Measurements from ENCODE around the gene EARS2.
"Not testable (repeated sequence)": the region's sequence is repeated elsewhere in the genome, so short reads cannot be mapped to it uniquely, and the experiment has no call there.

Gene EARS2

DNA sequence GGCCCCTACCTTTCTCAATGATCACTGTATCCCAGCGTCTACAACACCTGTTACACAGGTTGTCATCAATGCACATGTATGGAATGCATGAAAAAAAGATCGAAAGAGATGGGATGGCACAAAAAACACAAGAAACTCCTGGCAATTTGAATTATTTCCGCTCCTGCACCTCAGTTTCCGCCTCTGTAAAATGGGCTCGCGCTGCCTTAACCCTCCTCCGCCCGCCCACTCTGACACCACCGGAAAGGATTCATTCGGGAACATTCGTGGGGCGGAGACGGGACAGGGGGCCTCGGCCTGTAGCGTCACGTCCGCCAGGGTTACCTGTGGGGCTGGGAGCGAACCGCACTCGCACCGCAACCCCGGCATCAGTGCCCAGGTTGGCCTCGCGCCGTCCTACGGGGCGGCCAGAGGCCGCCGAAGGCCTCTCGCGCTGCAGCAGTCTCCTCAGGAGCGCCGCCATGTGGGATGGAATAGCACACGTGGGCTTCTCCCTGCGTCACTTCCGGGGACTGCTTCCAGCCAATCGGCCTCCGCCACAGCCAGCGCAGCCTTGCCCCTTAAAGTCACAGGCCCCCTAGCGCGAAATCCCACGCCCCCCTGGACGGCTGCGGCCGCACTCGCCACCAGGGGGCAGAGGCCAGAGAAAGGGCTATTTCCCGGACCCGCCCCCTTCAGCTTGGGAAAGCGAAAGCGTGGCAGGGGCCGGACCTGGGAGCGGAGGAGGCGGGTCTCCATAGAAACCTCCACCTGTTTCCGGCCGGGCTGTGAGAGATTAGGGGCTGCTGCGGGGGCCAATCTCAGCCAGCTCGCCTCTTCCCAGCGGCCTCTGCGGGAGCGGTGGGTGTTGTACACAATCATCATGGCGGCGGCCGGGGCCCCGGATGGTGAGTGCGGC is at the start of gene EARS2, which contains the start of gene UBFD1:
EARS2 (minus strand) TSS at position 470 of the 898 bp plus-strand sequence; CDS start at position 463, 7 bp downstream.
UBFD1 (plus strand) TSS at position 847 of the 898 bp plus-strand sequence; CDS start at position 863, 16 bp downstream.
- DNase-seq (ENCODE audit: low spot score): peak; percentile 95

GRCh38 chr16:23597003-23597756 is 40.0 kb upstream of the EARS2 start:
- peak; percentile 26 for DNase-seq (ENCODE audit: low spot score)

DNA sequence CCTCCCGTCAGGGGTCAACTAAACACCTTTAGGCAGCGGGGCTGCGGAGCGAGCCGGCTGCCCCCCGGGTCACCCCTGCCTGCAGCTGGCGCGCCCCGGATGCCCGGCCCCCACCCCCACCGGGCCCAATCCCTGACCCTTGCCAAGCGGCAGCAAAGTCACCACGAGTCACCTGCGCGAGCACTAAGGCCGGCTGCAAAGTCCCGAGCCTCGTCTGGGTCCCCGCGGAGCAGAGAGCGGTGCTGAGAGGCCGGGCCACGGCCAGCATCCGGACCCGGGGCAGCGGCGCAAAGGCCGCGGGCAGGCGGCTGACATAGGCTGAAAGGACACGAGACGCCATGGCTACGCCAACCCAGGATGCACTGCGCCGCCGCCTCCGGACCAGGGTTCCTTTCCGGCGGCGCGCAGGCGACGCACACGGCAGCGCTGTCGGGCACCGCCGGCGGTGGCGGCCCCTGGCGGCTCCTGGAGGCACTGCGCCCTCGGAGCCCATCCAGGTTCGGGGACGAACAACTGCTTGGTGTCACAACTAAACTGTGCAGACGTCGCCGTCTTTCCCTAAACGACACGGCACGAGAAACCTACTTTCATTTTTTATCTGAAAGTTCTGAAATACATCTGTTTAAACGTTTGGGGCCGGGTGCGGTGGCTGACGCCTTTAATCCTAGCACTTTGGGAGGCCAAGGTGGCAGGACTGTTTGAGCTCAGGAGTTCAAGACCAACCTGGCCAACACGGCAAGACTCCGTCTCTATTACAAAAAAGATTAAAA is 39.0 kb upstream of the EARS2 start, which contains the start of gene NDUFAB1:
NDUFAB1 (minus strand) TSS at position 366 of the 770 bp plus-strand sequence; CDS start at position 340, 26 bp downstream.
- peak; percentile 96 for DNase-seq (ENCODE audit: low spot score)

- no peak for DNase-seq (ENCODE audit: low spot score)
These were observed 38.2 kb upstream of the EARS2 start for GRCh38 chr16:23595246-23595950.

GRCh38 chr16:23594186-23594585 is 37.0 kb upstream of the EARS2 start:
- no peak for DNase-seq (ENCODE audit: low spot score)

GRCh38 chr16:23590181-23590580 is 33.0 kb upstream of the EARS2 start:
- DNase-seq (ENCODE audit: low spot score): no peak

GRCh38 chr16:23587726-23588125 is 30.6 kb upstream of the EARS2 start:
- DNase-seq (ENCODE audit: low spot score): no peak

GRCh38 chr16:23584186-23585076 is 27.3 kb upstream of the EARS2 start:
- DNase-seq (ENCODE audit: low spot score): no peak

GRCh38 chr16:23583271-23583670 is 26.1 kb upstream of the EARS2 start:
- not testable (repeated sequence) for DNase-seq (ENCODE audit: low spot score)

- no peak for DNase-seq (ENCODE audit: low spot score)
These were observed 24.6 kb upstream of the EARS2 start for GRCh38 chr16:23581764-23582163.

GRCh38 chr16:23580391-23580790 is 23.2 kb upstream of the EARS2 start:
- DNase-seq (ENCODE audit: low spot score): no peak

- DNase-seq (ENCODE audit: low spot score): no peak
These were observed 22.2 kb upstream of the EARS2 start for GRCh38 chr16:23579371-23579770.

DNA sequence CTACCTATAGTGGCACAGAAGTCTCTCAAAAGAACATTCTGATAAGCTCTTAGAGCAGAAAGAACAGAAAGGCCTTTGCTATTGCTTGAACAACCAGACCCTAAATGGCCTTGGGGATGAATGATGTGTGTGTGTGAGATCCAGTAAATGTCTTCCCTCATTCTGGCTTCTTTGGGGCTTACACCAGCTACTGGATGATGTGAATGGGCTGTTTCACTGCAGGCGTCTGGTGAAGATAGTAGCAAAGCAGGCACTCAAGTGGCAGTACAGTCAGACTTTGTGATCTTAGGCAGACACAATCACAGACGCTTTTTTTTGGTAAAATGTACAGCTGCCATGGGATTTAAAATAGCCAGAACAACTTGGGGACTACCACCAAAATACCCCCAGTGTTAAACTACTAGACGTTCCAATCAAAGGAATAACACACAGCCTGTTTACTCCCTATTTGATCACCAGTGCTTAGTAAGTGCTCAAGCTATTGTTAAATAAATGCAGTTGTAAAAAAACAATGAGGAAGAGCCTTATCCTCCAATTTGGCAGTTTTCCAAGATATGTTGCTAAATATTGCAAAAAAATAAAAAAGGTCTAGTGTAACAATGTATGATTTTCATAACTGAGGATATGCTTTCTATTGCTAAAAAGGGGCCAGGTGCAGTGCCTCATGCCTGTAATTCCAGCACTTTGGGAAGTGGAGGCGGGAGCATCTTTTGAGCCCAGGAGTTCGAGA is 21.1 kb upstream of the EARS2 start:
- no peak for DNase-seq (ENCODE audit: low spot score)

- DNase-seq (ENCODE audit: low spot score): no peak
These were observed 20.3 kb upstream of the EARS2 start for GRCh38 chr16:23577493-23577892.

GRCh38 chr16:23575834-23576233 is 18.7 kb upstream of the EARS2 start:
- DNase-seq (ENCODE audit: low spot score): no peak

DNA sequence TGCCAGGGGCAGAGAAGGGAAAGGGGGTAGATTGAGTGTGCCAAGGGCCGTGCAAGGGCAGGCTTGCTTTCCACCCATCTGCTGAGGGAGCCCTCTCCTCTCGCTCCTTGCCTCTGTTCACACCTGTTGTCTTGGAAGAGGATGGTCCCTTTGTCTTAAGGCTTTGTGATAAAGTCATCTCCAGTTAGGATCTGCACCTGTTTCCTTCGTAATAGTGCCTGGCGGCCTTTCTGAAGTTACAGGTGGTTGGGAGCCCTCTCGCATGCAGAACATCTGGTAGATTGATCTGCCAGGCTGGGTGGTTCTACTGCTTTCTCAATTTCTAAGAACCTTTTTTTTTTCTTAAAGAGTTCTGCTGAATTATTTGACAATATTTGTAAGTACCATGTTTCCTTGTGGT is 16.7 kb upstream of the EARS2 start:
- DNase-seq (ENCODE audit: low spot score): no peak

- DNase-seq (ENCODE audit: low spot score): no peak
These were observed 15.2 kb upstream of the EARS2 start for GRCh38 chr16:23572394-23572793.

GRCh38 chr16:23571895-23572294 is 14.7 kb upstream of the EARS2 start:
- DNase-seq (ENCODE audit: low spot score): no peak

- DNase-seq (ENCODE audit: low spot score): no peak
These were observed 14.0 kb upstream of the EARS2 start for GRCh38 chr16:23570992-23571632.

All from iPS-NIHi11 (cell line).